IMR-90 (cell line): Measurements from ENCODE around the gene CASP2. TPM values are rescaled to one million over a fixed set of nuclear protein-coding genes. Genes with fewer than 3 reads are reported as not detected.

Experiments used
- ATAC-seq: fragments of 200-7000 bp; cut with Tn5 transposase; 2 replicates; pipeline ENCODE4 v1.9.1; 2020; ENCODE audit warnings: low read depth, mild to moderate bottlenecking, moderate library complexity
- BruUV-seq: library from RNA; stranded (reverse); fragments of 400-500 nt; replicated peaks from 2 replicates; lab custom pipeline; 2021; lab: Mats Ljungman, UMichigan
- CTCF ChIA-PET: fragments of 300-600 bp; formaldehyde crosslinking; extraction: SDS; loops from one replicate; lab custom pipeline; 2021; ENCODE audit warnings: antibody characterized with exemption; lab: Yijun Ruan, JAX
- POLR2A ChIA-PET: fragments of 300-600 bp; sonication (Branson Sonifier 250); formaldehyde crosslinking; loops from one replicate; lab custom pipeline; 2022; ENCODE audit warnings: antibody characterized with exemption; ENCODE audit not compliant: unreplicated experiment; lab: Charles Lee
- DNase-seq: peaks from one replicate; pipeline ENCODE4 v3.0.0; 2013
- H2AFZ ChIP-seq: replicated peaks from 2 replicates; pipeline ENCODE3; 2013; ENCODE audit warnings: low read length, mild to moderate bottlenecking; ENCODE audit not compliant: poor library complexity
- H2AK5ac ChIP-seq: 2 replicates; pipeline ENCODE4 v1.6.1; 2013; ENCODE audit warnings: low read depth, low read length, inconsistent platforms
- H2AK9ac ChIP-seq: replicated peaks from 2 replicates; pipeline ENCODE3; 2013; ENCODE audit warnings: mild to moderate bottlenecking, low read depth, low read length, moderate library complexity; ENCODE audit not compliant: poor library complexity
- H2BK120ac ChIP-seq: 2 replicates; pipeline ENCODE4 v1.6.1; 2013; ENCODE audit warnings: low read depth, low read length, inconsistent platforms
- H2BK15ac ChIP-seq: 3 replicates; pipeline ENCODE4 v1.6.1; 2013; ENCODE audit warnings: low read depth, low read length, inconsistent platforms
- H2BK20ac ChIP-seq: 2 replicates; pipeline ENCODE4 v1.6.1; 2013; ENCODE audit warnings: low read depth, mild to moderate bottlenecking, inconsistent platforms, low read length, moderate library complexity
- H2BK5ac ChIP-seq: 2 replicates; pipeline ENCODE4 v1.6.1; 2013; ENCODE audit warnings: mild to moderate bottlenecking, low read depth, low read length, inconsistent platforms; ENCODE audit not compliant: poor library complexity, severe bottlenecking
- H3K14ac ChIP-seq: replicated peaks from 2 replicates; pipeline ENCODE4 v1.6.1; 2013; ENCODE audit warnings: low read depth, low read length, inconsistent platforms
- H3K18ac ChIP-seq: 2 replicates; pipeline ENCODE4 v1.6.1; 2013; ENCODE audit warnings: low read depth, low read length, control low read depth
- H3K23ac ChIP-seq: 2 replicates; pipeline ENCODE4 v1.6.1; 2013; ENCODE audit warnings: low read depth, low read length, inconsistent platforms
- H3K27ac ChIP-seq: 2 replicates; pipeline ENCODE4 v1.5.1; 2013; ENCODE audit warnings: mild to moderate bottlenecking, control low read depth, low read length; ENCODE audit not compliant: insufficient read depth
- H3K27me3 ChIP-seq: 2 replicates; pipeline ENCODE4 v1.6.1; 2013; ENCODE audit warnings: low read length; ENCODE audit not compliant: control insufficient read depth, insufficient read depth
- H3K36me3 ChIP-seq: 2 replicates; pipeline ENCODE4 v1.6.1; 2013; ENCODE audit warnings: low read length, mixed read lengths; ENCODE audit not compliant: control insufficient read depth, insufficient read depth
- H3K4ac ChIP-seq: 2 replicates; pipeline ENCODE4 v1.6.1; 2013; ENCODE audit warnings: low read depth, low read length, inconsistent platforms
- H3K4me1 ChIP-seq: 2 replicates; pipeline ENCODE4 v1.6.1; 2013; ENCODE audit warnings: low read length, mixed read lengths; ENCODE audit not compliant: control insufficient read depth, insufficient read depth
- H3K4me2 ChIP-seq: 2 replicates; pipeline ENCODE4 v1.6.1; 2013; ENCODE audit warnings: low read depth, mild to moderate bottlenecking, control low read depth, low read length, moderate library complexity
- H3K4me3 ChIP-seq: 2 replicates; pipeline ENCODE4 v1.5.1; 2013; ENCODE audit warnings: low read depth, mild to moderate bottlenecking, control low read depth, low read length, moderate library complexity; ENCODE audit not compliant: insufficient read depth
- H3K56ac ChIP-seq: 2 replicates; pipeline ENCODE4 v1.6.1; 2013; ENCODE audit warnings: low read length, inconsistent platforms; ENCODE audit not compliant: insufficient read depth; ENCODE audit errors: extremely low read depth
- H3K79me1 ChIP-seq, 2 experiments: 2 replicates each; pipeline ENCODE4 v1.6.1; 2013; ENCODE audit warnings: low read length in 2 of 2, inconsistent platforms in 1 of 2, low read depth in 1 of 2
- H3K9ac ChIP-seq: 2 replicates; pipeline ENCODE4 v1.6.1; 2013; ENCODE audit warnings: low read depth, low read length, control low read depth
- H3K9me1 ChIP-seq: 2 replicates; pipeline ENCODE4 v1.6.1; 2013; ENCODE audit warnings: low read length, inconsistent platforms; ENCODE audit not compliant: insufficient read depth
- H3K9me3 ChIP-seq: 2 replicates; pipeline ENCODE4 v1.6.1; 2013; ENCODE audit warnings: low read length; ENCODE audit not compliant: control insufficient read depth, insufficient read depth
- H4K20me1 ChIP-seq: 2 replicates; pipeline ENCODE4 v1.6.1; 2013; ENCODE audit warnings: low read length, inconsistent platforms; ENCODE audit not compliant: insufficient read depth
- H4K5ac ChIP-seq: 2 replicates; pipeline ENCODE4 v1.6.1; 2013; ENCODE audit warnings: mild to moderate bottlenecking, low read depth, low read length, control low read depth
- H4K8ac ChIP-seq, 2 experiments: 2 replicates each; pipeline ENCODE4 v1.6.1; 2013; ENCODE audit warnings: low read depth in 2 of 2, low read length in 2 of 2, control low read depth in 1 of 2, inconsistent platforms in 1 of 2
- H4K91ac ChIP-seq: 2 replicates; pipeline ENCODE4 v1.6.1; 2013; ENCODE audit warnings: low read depth, low read length, inconsistent platforms; ENCODE audit not compliant: insufficient read depth
- BHLHE40 ChIP-seq: fragments of 150-350 bp; IDR thresholded peaks from 2 replicates; pipeline ENCODE4 v1.6.1; 2016; ENCODE audit warnings: mild to moderate bottlenecking, low read depth, low read length
- CTCF ChIP-seq: conservative IDR thresholded peaks from 2 replicates; pipeline ENCODE4 v1.5.1; 2012; ENCODE audit warnings: mild to moderate bottlenecking, low read depth, low read length, improper control_type of control experiment
- NFE2L2 ChIP-seq: fragments of 150-350 bp; IDR thresholded peaks from 2 replicates; pipeline ENCODE4 v1.6.1; 2016; ENCODE audit warnings: low read depth, mild to moderate bottlenecking, low read length
- RCOR1 ChIP-seq: IDR thresholded peaks from 2 replicates; pipeline ENCODE4 v1.6.1; 2012; ENCODE audit warnings: mild to moderate bottlenecking, low read length, improper control_type of control experiment; ENCODE audit not compliant: insufficient replicate concordance
- WGBS, 2 experiments: methylation state at CpG; one replicate each; pipeline versions ENCODE4 v1.1.5 to v1.1.7; 2013; ENCODE audit warnings: missing lambda C conversion rate in 2 of 2; ENCODE audit not compliant: insufficient read length in 1 of 2; ENCODE audit errors: extremely low coverage in 2 of 2; 5-methylcytosine and 5-hydroxymethylcytosine counted together
- dilution Hi-C: fragments of 300-500 bp; cut with HindIII; formaldehyde crosslinking; loops from one replicate; pipeline ENCODE4 v1.14.3; 2018; ENCODE audit warnings: low sequenced_read_pairs; ENCODE audit not compliant: unreplicated experiment
- in situ Hi-C: fragments of 300-500 bp; cut with MboI; formaldehyde crosslinking; loops from 3 replicates; pipeline ENCODE4 v1.14.3; 2019; ENCODE audit warnings: low sequenced_read_pairs, inconsistent platforms, mixed read lengths
- intact Hi-C: fragments of 100-400 bp; cut with micrococcal nuclease; formaldehyde crosslinking; loops from 2 replicates; pipeline ENCODE4 v1.10.0; 2022
- polyA plus RNA-seq, 3 experiments: library from polyadenylated mRNA; depleted of rRNA; stranded (reverse); fragments of >200 nt; gene quantifications; 2 replicates each; pipeline ENCODE4 v1.2.3, GENCODE V29; 2012; ENCODE audit warnings: low replicate concordance in 1 of 3
- total RNA-seq: library from RNA; depleted of rRNA; stranded (reverse); fragments of >200 nt; gene quantifications from 2 replicates; pipeline ENCODE4 v1.2.3, GENCODE V29; 2012
- TF ChIP-seq, protein P1 (sequence below): fragments of 150-350 bp; IDR thresholded peaks from 2 replicates; pipeline ENCODE4 v1.6.1; 2016; ENCODE audit warnings: low read depth, mild to moderate bottlenecking, low read length, moderate library complexity, borderline replicate concordance

The CASP2 gene
- total and polyA plus RNA-seq, 2 of the 4 experiments (the other 2 are of a cell fraction): 15.4 to 25.6 TPM

DNA sequence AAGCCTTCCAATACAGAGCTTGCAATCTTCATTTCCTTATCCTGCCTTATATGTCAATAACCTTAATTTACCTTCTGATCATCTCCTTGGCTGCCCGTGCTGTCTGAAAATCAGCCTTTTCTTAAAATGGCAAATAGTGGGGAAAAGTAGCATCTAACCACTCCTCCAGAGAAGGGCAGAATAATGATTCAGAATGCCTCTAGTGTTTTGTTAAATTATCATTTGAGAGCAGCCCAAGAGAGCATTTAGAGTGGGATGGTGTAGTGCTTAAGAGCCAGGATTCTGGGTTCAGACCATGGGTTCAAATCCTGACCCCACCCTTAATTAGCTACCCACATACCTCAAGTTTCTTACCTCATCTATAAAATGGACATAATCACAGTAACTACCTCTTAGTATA, 8.0 kb upstream of the CASP2 start:
- Histone ChIP-seq H3K4me1 (no peaks in the 10 kb centered on the region), H3K4ac (no peak overlapping the region), H2AFZ (no peak overlapping the region), H3K9ac (no peak overlapping the region), H3K4me2 (no peak overlapping the region), H2BK5ac (no peak overlapping the region), H4K91ac (no peak overlapping the region), H3K9me1 (no peaks in the 10 kb centered on the region), H3K36me3 (no peaks in the 10 kb centered on the region), H3K27me3 (no peaks in the 10 kb centered on the region), H4K20me1 (no peaks in the 10 kb centered on the region), H3K56ac (no peak overlapping the region), H2BK15ac (no peak overlapping the region), H3K4me3 (no peak overlapping the region), H3K18ac (no peak overlapping the region), H3K27ac (no peak overlapping the region), H2BK20ac (no peak overlapping the region), H3K23ac (no peak overlapping the region), H3K14ac (no peak overlapping the region), H2AK5ac (no peak overlapping the region), H4K8ac (no peak overlapping the region), H2AK9ac (no peak overlapping the region), H4K5ac (no peak overlapping the region), H3K9me3 (no peaks in the 10 kb centered on the region), H2BK120ac (no peak overlapping the region), H3K79me1 (no peaks in the 10 kb centered on the region)
- ChIA-PET POLR2A (no interaction called here), CTCF (interaction anchor here (0.9 kb wide), 1 partner anchor 19 kb away, joined by 3 read pairs; no protein-coding TSS in a partner anchor)
- TF ChIP-seq BHLHE40 (no peak), CTCF (no peak), RCOR1 (no peak), NFE2L2 (no peak)
- TF ChIP-seq, protein P1, sequence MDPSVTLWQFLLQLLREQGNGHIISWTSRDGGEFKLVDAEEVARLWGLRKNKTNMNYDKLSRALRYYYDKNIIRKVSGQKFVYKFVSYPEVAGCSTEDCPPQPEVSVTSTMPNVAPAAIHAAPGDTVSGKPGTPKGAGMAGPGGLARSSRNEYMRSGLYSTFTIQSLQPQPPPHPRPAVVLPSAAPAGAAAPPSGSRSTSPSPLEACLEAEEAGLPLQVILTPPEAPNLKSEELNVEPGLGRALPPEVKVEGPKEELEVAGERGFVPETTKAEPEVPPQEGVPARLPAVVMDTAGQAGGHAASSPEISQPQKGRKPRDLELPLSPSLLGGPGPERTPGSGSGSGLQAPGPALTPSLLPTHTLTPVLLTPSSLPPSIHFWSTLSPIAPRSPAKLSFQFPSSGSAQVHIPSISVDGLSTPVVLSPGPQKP: no peak
- BruUV-seq: no TSS peak
- ATAC-seq (no peak), DNase-seq (no peak)
- no CpG with 5 or more reads among the region's 1 CpG for WGBS, 2 experiments
- dilution Hi-C loops: no loop called here
- in situ Hi-C loops: no loop called here
- intact Hi-C loops: no loop called here
